IPS-15b (cell line): ENCODE data around the gene PGA3.
"Not testable (repeated sequence)": the region's sequence is repeated elsewhere in the genome, so short reads cannot be mapped to it uniquely, and the experiment has no call there.

Source experiments
- H3K27me3 ChIP-seq: one replicate; pipeline ENCODE4 v1.6.1; 2013; ENCODE audit warnings: low read length; ENCODE audit not compliant: control insufficient read depth, insufficient read depth
- H3K36me3 ChIP-seq: one replicate; pipeline ENCODE4 v1.6.1; 2013; ENCODE audit warnings: low read length; ENCODE audit not compliant: control insufficient read depth, insufficient read depth
- H3K4me1 ChIP-seq: one replicate; pipeline ENCODE4 v1.6.1; 2013; ENCODE audit warnings: mild to moderate bottlenecking, low read length; ENCODE audit not compliant: control insufficient read depth, insufficient read depth
- H3K4me3 ChIP-seq: one replicate; pipeline ENCODE4 v1.5.1; 2013; ENCODE audit warnings: low read depth, low read length
- H3K9ac ChIP-seq: one replicate; pipeline ENCODE4 v1.6.1; 2013; ENCODE audit warnings: low read depth, mild to moderate bottlenecking, low read length
- H3K9me3 ChIP-seq: one replicate; pipeline ENCODE4 v1.6.1; 2013; ENCODE audit warnings: mild to moderate bottlenecking, low read length; ENCODE audit not compliant: control insufficient read depth, insufficient read depth

The PGA3 gene

GRCh38 chr11:61240875-61241274, 37.6 kb downstream of the PGA3 start, which contains the start of gene PGA5:
PGA5 (plus strand) TSS chr11:61241175; CDS start chr11:61241227, 52 bp downstream.
- not testable (repeated sequence) for H3K36me3 ChIP-seq, H3K27me3 ChIP-seq, H3K4me3 ChIP-seq, H3K9ac ChIP-seq, H3K9me3 ChIP-seq, H3K4me1 ChIP-seq

GRCh38 chr11:61241526-61241925, 38.2 kb downstream of the PGA3 start:
- H3K4me3 ChIP-seq, H3K9me3 ChIP-seq, H3K9ac ChIP-seq, H3K27me3 ChIP-seq, H3K36me3 ChIP-seq, H3K4me1 ChIP-seq: not testable (repeated sequence)

GRCh38 chr11:61245284-61245964, 42.1 kb downstream of the PGA3 start:
- not testable (repeated sequence) for H3K9me3 ChIP-seq, H3K36me3 ChIP-seq, H3K4me3 ChIP-seq

GRCh38 chr11:61248071-61248470, 44.8 kb downstream of the PGA3 start:
- H3K4me3 ChIP-seq, H3K4me1 ChIP-seq, H3K27me3 ChIP-seq, H3K9me3 ChIP-seq, H3K36me3 ChIP-seq, H3K9ac ChIP-seq: not testable (repeated sequence)

More at GRCh38 chr11:61245284-61245964, 42.1 kb downstream of the PGA3 start:
- not testable (repeated sequence) for H3K9ac ChIP-seq, H3K27me3 ChIP-seq, H3K4me1 ChIP-seq

- not testable (repeated sequence) for H3K9me3 ChIP-seq, H3K4me1 ChIP-seq, H3K4me3 ChIP-seq, H3K9ac ChIP-seq, H3K27me3 ChIP-seq, H3K36me3 ChIP-seq
Measured at GRCh38 chr11:61249201-61249600, 45.9 kb downstream of the PGA3 start.

GRCh38 chr11:61250796-61251765, 47.8 kb downstream of the PGA3 start:
- H3K9ac ChIP-seq, H3K4me1 ChIP-seq, H3K27me3 ChIP-seq: not testable (repeated sequence)

GRCh38 chr11:61252332-61252731, 49.0 kb downstream of the PGA3 start:
- not testable (repeated sequence) for H3K4me1 ChIP-seq, H3K9ac ChIP-seq, H3K4me3 ChIP-seq, H3K9me3 ChIP-seq, H3K36me3 ChIP-seq, H3K27me3 ChIP-seq

More at GRCh38 chr11:61250796-61251765, 47.8 kb downstream of the PGA3 start:
- not testable (repeated sequence) for H3K9me3 ChIP-seq, H3K36me3 ChIP-seq, H3K4me3 ChIP-seq

- Histone ChIP-seq H3K9ac (no peak overlapping the region), H3K4me3 (no peak overlapping the region), H3K27me3 (no peaks in the 10 kb centered on the region), H3K9me3 (no peaks in the 10 kb centered on the region), H3K4me1 (no peaks in the 10 kb centered on the region), H3K36me3 (peaks cover 6% of the 10 kb centered on the region)
Measured at GRCh38 chr11:61254403-61255025, 51.2 kb downstream of the PGA3 start.

GRCh38 chr11:61256710-61257482, 53.6 kb downstream of the PGA3 start:
- Histone ChIP-seq H3K27me3 (no peaks in the 10 kb centered on the region), H3K36me3 (peaks cover 6% of the 10 kb centered on the region), H3K4me3 (no peak overlapping the region), H3K9ac (no peak overlapping the region), H3K4me1 (no peaks in the 10 kb centered on the region), H3K9me3 (no peaks in the 10 kb centered on the region)

- Histone ChIP-seq H3K4me1 (no peaks in the 10 kb centered on the region), H3K9me3 (no peaks in the 10 kb centered on the region), H3K36me3 (peaks cover 6% of the 10 kb centered on the region), H3K9ac (no peak overlapping the region), H3K4me3 (no peak overlapping the region), H3K27me3 (no peaks in the 10 kb centered on the region)
Measured at GRCh38 chr11:61258546-61258945, 55.2 kb downstream of the PGA3 start.

GRCh38 chr11:61259363-61259762, 56.0 kb downstream of the PGA3 start:
- no peak overlapping the region for H3K4me3 ChIP-seq
- no peaks in the 10 kb centered on the region for H3K27me3 ChIP-seq
- peaks cover 6% of the 10 kb centered on the region for H3K36me3 ChIP-seq
- H3K4me1 ChIP-seq, result no peaks in the 10 kb centered on the region
- no peaks in the 10 kb centered on the region for H3K9me3 ChIP-seq
- H3K9ac ChIP-seq, result no peak overlapping the region
